Fibroblast of skin of back (primary cell): ENCODE measurements around the gene FMN1.

ENCODE experiments used
- DNase-seq: peaks from one replicate; pipeline ENCODE4 v3.0.0-alpha.2; 2013

The FMN1 gene

DNA sequence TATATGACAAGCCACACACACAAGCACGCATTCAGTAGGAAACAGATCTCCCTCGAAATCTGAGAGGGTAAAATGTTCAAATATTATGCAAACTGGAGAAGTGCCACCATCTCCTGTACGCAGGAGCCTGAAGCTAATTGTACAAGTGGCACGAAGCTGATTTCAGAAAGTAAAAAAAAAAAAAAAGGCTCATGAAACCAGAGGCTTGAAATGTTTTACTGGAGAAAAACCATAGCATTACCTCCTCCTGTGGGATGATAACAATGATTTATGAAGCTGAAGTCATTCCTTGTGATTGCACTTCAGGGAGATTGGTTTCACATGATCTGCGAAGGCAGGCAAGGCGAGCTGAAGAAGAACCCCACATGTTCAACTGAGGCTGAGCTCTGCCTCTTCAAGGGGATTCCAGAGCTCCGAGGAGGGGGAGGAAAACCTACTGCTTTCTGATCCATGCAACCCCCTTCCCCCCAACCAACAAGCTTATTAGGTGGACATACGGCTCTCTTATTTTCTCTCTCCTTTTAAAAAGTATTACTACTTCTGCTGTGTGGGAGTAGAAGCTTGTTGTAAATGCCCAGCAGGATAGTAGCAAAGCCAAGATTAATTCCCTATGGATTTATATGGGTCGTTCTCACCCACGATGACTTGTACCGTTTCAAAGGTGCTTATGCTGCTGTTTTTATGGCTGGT is 375.6 kb downstream of the FMN1 start:
- DNase-seq, result peak; percentile 90

DNA sequence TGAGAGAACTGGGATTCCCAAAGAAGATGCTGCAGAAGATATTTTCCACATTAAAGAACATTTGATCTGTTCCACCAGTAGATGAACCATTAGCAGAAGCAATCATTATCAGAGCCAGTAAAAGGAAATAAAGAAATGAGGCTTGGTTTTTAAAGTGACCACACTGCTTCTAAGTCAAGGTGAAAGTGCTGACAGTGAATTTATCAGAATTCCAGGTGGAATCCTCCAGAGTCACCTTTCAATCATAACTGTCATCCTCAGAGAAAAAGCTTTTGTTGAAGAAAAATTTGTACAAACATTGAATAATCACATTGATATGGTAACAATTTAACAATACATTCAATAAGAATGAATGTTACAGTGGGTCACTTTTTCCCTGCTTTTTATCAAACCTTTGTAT is 376.9 kb downstream of the FMN1 start:
- DNase-seq, result no peak

DNA sequence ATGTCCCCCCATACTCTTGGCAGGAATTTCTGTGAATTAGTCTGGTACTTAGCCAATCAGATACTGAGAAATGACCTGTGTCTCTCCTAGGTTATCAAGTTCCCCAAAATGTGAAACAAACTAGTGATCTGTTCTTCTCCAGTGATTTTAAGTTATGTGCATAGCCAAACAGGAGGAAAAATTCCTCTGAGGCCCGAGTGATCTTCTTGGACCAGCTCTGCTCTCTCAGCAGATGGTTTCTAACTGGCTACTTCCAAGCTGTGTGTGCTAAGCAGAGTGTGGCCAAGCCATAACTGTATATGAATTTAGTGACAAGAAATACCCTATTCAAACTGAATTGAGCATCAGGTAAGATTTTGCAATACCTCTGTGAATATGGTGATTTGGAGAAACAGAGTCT is 387.2 kb downstream of the FMN1 start:
- no peak for DNase-seq

DNA sequence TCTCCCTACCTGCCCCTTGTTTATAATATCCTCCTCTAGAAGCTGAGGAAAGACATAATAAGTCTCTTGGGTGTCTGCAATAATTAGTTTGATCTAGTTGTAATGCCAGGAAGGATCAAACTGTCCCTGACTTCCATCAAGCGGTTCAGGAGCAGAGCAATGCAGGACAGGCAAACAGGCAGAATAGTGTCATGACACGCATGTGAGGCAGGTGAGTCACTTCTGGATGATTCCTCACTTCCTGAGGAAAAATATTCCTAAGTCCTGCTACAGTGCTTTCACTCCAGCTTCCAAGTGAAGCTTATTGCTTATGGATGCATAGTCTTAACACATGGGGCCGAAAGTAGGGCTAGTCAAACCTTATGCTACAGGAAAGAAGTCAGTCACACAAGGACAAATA is 390.9 kb downstream of the FMN1 start:
- DNase-seq, result peak; percentile 36

DNA sequence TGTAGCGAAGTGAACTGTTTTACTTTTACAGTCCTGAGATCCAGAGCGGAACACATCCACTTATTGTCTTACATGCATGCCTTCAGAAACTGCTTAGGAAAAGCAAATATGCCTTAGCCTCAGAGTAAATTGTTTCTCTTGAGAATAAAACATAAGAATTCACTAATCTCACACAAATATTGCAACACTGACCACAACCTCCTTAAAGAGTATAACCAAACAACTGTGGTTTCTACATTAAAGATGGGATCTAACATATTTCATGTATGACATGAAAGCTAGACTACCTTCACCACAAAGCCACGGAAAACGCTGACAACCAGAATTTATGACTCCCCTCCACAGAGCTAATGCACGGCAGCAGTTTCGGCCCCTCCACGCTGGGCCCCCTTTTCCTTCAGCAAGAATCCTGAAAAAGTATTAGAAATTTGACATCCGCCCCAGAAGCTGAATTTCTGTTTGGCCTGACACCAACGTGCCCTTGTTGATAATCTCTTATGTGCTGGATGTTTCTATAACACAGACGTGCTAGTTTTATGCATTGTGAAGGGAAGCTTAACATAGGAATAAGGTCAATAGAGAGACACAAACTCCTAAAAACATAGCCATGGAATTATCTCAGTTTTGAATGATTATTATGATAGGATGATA is 392.1 kb downstream of the FMN1 start:
- peak; percentile 96 for DNase-seq

DNA sequence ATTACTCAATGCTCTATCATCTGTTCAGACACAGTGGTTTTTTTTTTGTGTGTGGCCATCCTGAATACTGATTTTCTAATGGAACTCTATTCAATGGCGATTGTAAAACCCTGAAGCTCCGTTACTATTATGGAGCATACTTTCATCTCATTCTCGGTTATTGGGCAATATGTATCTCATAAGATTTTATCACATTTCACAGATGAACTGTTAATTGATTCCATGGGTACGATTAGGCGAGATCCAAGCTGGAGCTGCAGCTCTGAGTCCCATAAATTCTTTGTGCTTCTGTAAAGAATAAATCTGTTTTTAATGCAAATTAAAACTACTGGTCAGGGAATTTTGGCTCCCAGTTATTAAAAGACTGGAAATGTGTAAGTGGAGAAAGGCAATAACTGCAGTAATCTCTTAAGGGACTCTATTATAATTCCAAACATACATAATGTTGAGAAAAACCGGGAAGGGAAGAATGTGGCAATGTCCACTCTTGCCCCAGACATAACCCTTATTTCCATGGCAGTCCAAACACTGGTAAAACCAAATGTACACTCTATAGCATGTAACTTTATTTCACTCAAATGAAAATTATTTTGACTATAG is 394.5 kb downstream of the FMN1 start:
- DNase-seq, result no peak

DNA sequence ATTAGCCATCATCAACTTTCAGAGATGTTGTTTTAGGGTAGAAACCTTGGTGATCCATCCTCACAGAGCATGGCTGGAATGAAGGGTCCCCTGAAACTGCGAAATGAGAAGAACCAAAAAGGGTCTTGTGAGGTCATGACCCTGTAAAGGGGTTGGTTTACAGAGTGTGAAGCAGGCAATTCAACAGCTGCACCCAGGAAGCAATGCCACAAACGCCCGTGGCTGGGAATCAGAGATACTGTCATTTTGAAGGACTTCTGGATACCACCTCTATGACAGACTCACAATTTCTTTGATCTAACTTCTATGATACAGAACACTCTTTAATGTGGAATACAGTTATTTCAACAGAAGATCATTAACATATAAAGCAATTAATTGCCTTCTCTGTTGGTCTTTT is 397.7 kb downstream of the FMN1 start:
- no peak for DNase-seq

DNA sequence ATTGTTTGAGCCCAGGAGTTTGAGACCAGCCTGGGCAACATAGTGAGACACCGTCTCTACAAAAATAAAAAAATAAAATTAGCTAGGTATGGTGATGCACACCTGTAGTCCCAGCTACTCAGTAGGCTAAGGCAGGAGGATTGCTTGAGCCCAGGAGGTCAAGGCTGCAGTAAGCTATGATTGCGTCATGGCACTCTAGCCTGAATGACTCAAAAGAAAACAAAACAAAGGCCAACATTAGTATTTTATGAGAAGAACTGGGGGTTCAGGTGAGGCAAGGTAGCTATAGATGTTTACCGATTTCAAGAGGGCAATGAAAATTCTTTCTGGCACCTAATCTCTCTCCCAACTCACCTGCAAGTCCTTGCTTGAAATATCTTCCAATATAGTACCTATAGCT is 399.5 kb downstream of the FMN1 start:
- no peak for DNase-seq

DNA sequence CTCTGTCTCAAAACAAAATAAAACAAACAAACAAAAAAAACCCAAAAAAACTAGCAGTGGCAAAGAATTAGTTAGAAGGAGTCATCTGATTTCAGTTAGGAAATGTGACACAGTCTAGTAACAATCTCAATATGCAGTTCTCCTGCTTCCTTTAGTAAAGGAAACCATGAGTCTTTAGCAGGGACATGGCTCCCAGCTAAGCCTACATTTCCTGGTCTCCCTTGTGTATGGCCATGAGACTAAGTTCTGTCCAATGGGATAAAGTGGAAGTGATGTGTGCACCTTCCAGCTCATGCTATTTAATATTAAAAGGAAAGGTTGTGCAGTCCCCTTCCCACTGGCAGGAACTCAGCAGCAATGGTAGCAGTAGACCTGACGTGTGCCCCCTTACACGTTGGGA is 402.1 kb downstream of the FMN1 start:
- DNase-seq, result no peak

DNA sequence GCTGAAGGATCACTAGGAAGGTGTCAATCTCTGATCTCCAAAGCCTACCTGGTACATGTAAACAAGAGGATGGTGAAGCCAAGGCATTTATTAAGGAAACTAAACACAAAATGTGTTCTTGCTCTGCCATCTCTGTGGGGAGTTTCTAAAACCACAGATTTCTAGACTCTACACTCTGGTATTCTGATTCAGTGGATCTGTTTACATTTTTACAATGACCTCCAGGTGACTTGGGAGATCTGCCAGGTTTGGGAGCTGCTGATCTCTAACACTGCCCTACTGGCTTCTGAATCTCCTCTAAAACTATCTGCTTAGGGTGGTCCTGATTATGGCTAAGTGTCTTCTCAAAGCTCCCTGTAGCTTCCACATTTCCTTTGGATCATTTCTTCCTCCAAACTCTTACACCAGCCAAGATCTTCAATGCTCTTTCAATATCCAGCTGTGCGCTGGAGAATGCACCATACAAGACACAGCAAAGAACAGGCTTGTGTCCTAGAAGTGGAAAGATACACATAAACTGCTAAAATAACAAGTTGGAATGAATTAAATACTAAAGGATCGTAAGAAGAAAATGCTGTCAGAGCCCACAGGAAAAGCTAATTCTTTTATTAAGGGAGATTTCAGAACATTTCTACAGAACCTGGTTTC is 404.0 kb downstream of the FMN1 start:
- peak; percentile 66 for DNase-seq

DNA sequence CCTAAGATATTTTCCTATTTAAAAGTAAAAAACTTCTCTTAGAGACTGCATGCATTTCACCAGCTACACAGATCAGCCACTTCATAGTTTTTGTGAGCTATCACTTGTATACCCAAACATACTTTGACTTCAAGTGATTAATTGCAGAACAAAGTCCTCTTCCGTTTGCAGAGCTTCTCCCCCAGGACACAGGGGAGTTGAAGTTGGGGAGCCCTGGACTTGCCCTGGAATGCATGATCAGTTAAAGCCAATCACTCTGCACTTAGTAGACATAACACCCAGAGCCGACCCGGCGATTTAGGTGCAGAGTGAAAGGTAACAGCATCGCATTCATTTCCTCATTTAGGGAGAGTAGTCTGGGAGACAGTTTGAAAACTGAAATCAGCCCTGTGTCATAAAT is 406.6 kb downstream of the FMN1 start:
- DNase-seq, result no peak

DNA sequence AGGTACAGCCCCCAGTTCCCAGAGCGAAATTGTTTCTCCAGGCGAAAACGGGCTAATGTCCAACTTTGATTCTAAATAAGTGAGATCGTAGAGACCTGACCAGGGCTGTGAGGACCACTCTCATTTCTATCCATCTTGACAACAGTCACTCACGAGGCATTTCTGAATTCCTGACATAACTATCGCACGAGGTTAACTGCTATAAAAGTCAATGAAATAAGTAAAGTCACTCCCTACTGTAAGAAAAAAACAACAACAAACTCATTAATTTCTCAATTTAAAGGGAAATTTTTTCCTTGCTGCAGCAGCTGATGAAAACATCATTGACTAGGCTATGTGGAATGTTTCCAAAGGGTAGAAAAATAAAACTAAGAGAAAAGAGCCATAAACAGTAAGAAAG is 407.6 kb downstream of the FMN1 start:
- peak; percentile 64 for DNase-seq

DNA sequence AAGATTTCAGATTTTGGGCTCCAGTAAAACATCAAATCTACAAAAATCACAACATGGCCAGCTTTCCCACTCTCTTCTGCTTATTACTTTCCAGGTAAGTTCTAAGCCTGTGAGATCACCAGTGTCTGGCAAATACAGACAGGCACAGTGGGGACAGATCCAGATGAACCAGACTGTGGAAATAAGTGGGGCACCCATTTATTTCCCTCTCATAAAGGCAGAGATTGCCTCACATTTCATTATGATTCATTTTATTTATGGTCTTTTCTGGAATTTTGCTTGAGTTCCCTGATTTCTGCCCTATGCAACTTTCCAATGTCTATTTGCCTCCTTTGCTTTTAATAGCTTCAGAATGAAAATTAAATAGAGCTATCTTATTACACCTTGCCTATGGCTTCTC is 409.9 kb downstream of the FMN1 start:
- DNase-seq, result no peak

DNA sequence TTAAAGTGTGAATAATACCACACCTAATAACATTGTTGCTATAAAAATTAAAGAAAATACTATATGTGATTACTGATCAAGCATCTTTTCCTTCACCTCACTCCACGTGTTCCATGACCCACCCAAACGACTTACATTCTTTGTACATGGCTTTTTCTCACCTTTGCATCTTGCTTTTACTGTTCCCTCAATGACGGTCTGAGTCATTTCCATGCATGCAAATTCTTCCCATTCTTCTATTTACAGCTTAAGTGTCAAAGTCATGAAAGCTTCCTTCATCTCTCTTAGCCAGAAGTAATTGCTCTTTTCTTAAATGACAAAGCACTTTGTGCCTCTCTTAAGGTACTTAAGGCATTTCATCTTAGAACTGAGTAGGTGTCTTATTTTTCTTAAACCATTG is 412.7 kb downstream of the FMN1 start:
- DNase-seq, result peak; percentile 41

DNA sequence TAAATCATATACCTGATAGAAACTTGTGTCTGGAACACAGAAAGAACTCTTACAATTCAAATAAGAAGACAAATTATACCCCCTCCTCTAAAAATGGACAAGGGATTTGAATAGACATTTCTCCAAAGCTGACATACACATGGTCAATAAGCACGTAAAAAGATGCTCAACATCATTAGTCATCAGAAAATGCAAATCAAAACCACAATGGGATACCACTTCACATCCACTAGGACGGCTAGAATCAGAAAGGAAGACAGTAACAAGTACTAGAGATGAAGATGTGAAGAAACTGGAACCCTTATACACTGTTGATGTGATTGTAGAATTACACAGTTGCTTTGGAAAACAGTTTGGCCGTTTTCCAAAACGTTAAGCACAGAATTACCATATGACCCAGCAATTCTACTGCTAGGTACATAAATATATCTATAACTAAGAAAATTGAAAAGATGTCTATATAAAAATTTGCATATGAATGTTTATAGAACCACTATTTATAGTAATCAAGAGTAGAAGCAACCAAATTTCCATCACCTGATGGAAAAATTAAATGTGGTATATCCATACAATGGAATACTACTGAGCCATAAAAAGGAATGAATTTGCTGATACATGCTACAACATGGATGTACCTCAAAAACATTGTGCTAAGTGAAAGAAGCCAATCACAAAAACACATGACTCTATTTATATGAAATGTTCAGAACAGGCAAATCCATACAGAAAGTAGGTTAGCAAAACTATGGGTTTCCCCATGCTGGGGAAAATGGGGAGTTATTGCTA is 415.9 kb downstream of the FMN1 start:
- DNase-seq, result peak; percentile 41

DNA sequence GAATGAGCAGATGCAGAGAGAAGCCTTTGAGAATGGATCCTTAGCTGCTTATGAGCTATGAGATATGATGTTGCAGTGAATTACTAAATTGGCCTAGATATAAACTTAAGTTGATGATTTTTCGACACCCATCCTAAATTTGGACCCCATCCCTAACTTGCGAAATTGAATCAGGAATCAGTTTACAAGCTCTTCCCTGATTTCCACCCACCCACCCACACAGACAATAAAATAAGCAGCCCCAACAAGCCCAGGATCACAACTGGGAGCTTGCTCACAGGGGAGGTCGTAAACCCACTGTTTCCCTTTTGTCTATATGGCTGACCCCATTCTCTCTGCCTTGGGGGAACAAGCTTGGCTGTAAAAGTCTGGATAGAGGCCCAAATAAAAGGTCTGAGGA is 419.4 kb downstream of the FMN1 start:
- no peak for DNase-seq

DNA sequence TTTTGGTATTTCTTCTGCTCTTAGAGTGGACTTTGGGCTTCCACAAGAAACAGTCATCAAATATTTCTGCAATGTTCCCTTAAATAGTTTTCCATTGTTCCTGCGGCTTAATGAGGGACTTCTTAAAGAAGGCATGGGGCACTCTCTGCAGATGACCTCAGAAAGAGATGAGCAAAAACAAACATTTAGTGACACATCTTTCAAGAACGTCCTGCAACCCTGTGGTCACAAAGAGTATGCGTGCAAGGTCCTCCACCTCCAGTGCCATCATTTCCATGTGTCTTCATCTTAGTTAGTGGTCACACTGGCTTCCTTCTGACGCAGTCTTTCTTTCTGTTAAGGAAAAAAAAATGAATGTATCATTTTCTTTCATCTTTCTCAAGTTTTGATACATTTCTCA is 420.5 kb downstream of the FMN1 start:
- DNase-seq, result peak; percentile 100

DNA sequence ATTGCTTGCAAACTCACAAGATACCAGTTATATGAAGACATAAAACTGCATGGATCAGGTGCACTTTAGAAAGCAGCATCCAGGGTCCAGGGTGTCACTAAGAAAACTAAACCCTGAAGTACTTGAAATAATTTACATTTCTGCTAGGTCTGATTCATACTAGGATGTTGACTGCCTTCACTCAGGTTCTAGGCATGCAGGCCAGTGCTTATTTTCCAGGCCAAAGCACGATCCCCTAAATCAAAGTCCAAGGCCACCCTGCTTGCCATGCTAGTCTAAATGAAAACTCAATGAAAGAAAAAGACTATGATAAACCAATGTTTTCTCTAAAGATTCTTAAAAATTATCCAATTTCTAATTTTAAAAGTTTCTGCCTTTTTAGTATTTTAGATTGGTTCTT is 427.3 kb downstream of the FMN1 start:
- DNase-seq, result no peak

DNA sequence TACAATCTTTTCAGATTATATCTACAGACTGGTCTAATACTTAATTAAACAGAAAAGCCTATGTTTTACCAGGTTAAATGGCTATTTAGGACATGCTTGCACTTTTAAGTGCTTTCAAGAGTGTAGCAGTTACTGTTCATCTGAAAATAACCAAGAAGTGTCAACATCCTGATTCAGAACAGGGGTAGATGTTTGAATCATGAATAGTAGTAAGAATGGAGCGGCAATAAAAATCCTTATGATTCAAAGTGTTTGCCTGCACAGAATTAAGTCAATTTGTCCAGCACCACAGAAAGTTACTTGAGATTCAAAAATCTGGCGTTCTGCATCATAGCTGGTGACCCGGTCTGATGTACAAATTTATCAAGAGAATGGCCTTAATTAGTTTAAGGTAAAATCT is 428.4 kb downstream of the FMN1 start:
- DNase-seq, result no peak

DNA sequence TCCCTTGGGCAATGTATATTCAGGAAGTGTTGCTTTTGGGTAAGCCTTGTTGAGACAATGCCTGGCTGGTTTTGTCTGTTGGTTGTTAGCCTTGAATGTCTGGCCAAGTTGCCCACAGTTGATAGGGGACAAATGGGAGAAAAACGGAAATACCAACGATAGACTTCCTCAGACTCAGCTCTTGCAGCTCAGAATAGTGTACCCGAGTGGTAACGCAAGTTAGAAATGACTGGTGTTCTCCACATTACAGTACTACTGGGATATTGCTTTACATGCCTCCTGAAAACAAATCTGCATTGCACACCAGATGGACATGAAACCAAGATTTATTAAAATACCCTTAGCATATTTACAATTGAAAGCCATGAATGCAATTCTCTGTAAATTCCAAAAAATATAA is 429.3 kb downstream of the FMN1 start:
- DNase-seq, result no peak

DNA sequence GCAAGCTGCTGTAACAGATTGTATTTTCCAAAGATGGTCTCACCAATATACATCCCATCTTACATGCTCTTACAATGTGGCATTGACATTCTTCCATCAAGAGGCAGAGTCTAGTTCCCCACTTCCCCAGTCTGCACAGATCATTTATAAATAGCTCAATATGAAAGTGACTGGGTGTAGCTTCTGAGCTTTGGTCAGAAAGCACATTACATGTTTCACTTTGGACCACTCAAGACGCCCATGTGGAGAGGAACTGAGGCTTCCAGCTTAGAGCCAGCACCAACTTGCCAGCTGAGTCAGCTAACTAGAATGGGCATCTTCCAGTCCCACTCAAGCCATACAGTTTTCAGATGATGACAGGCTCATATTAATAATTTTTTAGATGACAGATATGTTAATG is 431.2 kb downstream of the FMN1 start:
- no peak for DNase-seq

DNA sequence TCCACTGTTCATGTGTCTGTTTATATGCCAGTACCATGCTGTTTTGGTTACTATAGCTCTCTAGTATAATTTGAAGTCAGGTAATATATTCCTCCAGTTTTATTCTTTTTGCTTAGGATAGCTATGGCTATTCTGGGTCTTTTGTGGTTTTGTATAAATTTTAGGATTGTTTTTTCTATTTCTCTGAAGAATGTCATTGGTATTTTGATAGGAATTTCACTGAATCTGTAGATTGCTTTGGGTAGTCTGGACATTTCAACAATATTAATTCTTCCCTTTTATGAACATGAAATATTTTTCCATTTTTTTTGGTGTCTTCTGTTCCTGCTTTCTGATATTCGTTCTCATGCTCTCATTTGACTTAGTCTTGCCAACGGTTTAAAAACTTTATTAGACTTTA is 437.1 kb downstream of the FMN1 start:
- peak; percentile 65 for DNase-seq

DNA sequence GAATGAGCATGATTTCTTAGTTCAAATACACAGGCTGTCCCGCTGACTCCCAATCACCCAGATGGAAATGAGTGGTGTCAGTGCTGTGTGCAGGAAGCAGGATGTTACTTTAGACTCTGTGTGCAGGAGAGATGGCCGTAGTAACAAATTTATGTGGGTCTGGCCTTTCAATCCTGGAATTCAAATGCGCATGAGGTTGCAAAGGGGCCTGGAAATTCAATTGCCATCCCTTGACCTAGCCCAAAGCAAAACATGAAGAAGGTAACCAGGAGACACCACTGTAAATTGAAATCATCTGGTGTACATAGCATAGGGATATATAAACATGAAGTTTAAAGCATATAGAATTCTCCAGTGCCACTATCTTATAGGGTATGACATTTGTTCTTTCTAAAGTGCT is 443.5 kb downstream of the FMN1 start:
- DNase-seq, result no peak
